RWPE2 (cell line): ENCODE data around the gene CCNT2.

Experiments used
- ATAC-seq: fragments of 200-7000 bp; cut with Tn5 transposase; 3 replicates; pipeline ENCODE4 v1.9.1; 2021; ENCODE audit warnings: low read depth
- DNase-seq: peaks from one replicate; pipeline ENCODE4 v3.0.0-alpha.2; 2020; ENCODE audit warnings: low spot score
- H3K27ac ChIP-seq: fragments of 450-650 bp; 2 replicates; pipeline ENCODE4 v1.5.1; 2017; ENCODE audit warnings: mild to moderate bottlenecking; ENCODE audit not compliant: poor library complexity, severe bottlenecking
- H3K27me3 ChIP-seq: fragments of 250-450 bp; sonication (Bioruptor Pico); 2 replicates; pipeline ENCODE4 v1.5.1; 2021; ENCODE audit warnings: mild to moderate bottlenecking, moderate library complexity; ENCODE audit not compliant: insufficient read depth, poor library complexity, severe bottlenecking
- H3K36me3 ChIP-seq: fragments of 250-450 bp; sonication (Bioruptor Pico); 2 replicates; pipeline ENCODE4 v1.5.1; 2020; ENCODE audit warnings: low read depth, mild to moderate bottlenecking, moderate library complexity
- H3K4me1 ChIP-seq: fragments of 250-450 bp; sonication (Bioruptor Pico); 2 replicates; pipeline ENCODE4 v1.5.1; 2021; ENCODE audit warnings: mild to moderate bottlenecking, moderate library complexity; ENCODE audit not compliant: insufficient read depth, poor library complexity, severe bottlenecking
- H3K4me3 ChIP-seq: fragments of 250-450 bp; sonication (Bioruptor Pico); 2 replicates; pipeline ENCODE4 v1.5.1; 2021; ENCODE audit warnings: mild to moderate bottlenecking, moderate library complexity; ENCODE audit not compliant: severe bottlenecking
- H3K9me3 ChIP-seq: fragments of 250-450 bp; sonication (Bioruptor Pico); 2 replicates; pipeline ENCODE4 v1.5.1; 2021; ENCODE audit warnings: mild to moderate bottlenecking, moderate library complexity; ENCODE audit not compliant: severe bottlenecking
- TF ChIP-seq, protein P1 (sequence below): fragments of 450-650 bp; IDR thresholded peaks from one replicate; pipeline ENCODE4 v1.5.1; 2017; ENCODE audit warnings: mild to moderate bottlenecking, moderate library complexity; ENCODE audit not compliant: poor library complexity, severe bottlenecking

The CCNT2 gene

GRCh38 chr2:134882773-134883172 is 35.8 kb upstream of the CCNT2 start:
- H3K9me3 ChIP-seq, result no peaks in the 10 kb centered on the region
- TF ChIP-seq, protein P1, sequence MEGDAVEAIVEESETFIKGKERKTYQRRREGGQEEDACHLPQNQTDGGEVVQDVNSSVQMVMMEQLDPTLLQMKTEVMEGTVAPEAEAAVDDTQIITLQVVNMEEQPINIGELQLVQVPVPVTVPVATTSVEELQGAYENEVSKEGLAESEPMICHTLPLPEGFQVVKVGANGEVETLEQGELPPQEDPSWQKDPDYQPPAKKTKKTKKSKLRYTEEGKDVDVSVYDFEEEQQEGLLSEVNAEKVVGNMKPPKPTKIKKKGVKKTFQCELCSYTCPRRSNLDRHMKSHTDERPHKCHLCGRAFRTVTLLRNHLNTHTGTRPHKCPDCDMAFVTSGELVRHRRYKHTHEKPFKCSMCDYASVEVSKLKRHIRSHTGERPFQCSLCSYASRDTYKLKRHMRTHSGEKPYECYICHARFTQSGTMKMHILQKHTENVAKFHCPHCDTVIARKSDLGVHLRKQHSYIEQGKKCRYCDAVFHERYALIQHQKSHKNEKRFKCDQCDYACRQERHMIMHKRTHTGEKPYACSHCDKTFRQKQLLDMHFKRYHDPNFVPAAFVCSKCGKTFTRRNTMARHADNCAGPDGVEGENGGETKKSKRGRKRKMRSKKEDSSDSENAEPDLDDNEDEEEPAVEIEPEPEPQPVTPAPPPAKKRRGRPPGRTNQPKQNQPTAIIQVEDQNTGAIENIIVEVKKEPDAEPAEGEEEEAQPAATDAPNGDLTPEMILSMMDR, result no peak

GRCh38 chr2:134883552-134884293 is 34.9 kb upstream of the CCNT2 start:
- H3K4me3 ChIP-seq, result no peak overlapping the region
- no peaks in the 10 kb centered on the region for H3K36me3 ChIP-seq
- no peak for ATAC-seq
- TF ChIP-seq, protein P1, result no peak
- no peak for DNase-seq
- H3K27ac ChIP-seq, result no peak overlapping the region
- no peaks in the 10 kb centered on the region for H3K9me3 ChIP-seq
- H3K27me3 ChIP-seq, result no peaks in the 10 kb centered on the region
- H3K4me1 ChIP-seq, result no peaks in the 10 kb centered on the region

More at GRCh38 chr2:134882773-134883172, 35.8 kb upstream of the CCNT2 start:
- no peaks in the 10 kb centered on the region for H3K36me3 ChIP-seq
- H3K4me1 ChIP-seq, result no peaks in the 10 kb centered on the region
- no peak overlapping the region for H3K27ac ChIP-seq
- no peak overlapping the region for H3K4me3 ChIP-seq
- no peak for DNase-seq
- H3K27me3 ChIP-seq, result no peaks in the 10 kb centered on the region
- ATAC-seq, result no peak

DNA sequence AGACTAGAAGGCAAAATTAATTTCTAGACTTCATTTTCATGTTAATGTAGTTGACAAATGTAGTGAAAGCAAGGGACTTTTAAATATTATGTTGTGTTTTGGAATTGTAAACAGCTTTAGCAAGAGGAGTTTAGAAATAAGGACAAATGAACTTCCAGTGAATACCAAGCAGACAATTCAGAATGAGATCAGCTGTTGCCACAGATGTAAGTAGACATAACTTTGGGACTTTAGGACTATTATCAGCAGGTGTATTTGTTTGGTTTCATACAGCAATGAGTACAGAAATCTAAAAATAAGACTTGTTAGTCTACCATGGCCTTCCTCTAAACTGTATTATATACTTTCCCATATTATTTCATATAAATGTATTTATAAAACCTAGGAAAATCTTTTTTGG is 34.2 kb upstream of the CCNT2 start:
- no peaks in the 10 kb centered on the region for H3K9me3 ChIP-seq
- H3K27ac ChIP-seq, result no peak overlapping the region
- H3K4me3 ChIP-seq, result no peak overlapping the region
- H3K36me3 ChIP-seq, result no peaks in the 10 kb centered on the region
- ATAC-seq (no peak), DNase-seq (no peak)
- no peaks in the 10 kb centered on the region for H3K4me1 ChIP-seq
- H3K27me3 ChIP-seq, result no peaks in the 10 kb centered on the region
- TF ChIP-seq, protein P1, result no peak

DNA sequence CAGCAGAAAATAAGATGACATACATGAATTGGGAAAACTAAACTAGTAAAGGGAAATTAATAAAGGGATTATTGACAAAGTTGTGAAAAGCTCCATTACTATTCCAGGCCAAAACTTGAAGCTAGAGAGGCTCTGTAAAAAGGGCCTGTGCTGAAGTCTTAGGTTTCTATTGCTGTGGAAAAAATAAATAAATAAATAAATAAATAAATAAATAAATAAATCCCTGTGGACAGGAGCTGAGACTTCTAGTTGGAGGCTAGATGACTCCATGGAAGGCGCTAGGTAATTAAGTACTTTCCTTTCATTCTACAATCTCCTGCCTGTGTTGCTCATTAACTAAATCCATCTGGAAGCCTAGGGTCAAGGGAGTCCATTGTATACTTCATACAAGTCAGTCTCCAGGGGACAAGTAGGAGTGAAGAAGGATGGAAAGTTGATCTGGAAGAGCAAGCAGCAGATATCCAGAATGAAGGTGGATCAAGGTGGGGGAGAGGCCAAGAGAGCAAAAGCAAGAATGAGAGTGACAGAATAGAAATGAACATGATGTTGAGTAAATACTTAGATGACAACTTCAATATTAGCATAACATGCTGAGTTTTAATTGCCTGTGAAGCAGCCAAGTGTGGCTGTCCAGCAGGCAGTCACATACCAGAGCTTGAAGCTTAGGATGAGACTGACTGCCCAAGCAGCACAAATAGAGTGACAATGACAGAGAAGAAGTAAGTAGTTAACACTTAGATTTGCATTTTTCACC is 26.2 kb upstream of the CCNT2 start:
- TF ChIP-seq, protein P1, result no peak
- Histone ChIP-seq H3K9me3 (no peaks in the 10 kb centered on the region), H3K27me3 (no peaks in the 10 kb centered on the region), H3K4me3 (no peak overlapping the region), H3K4me1 (no peaks in the 10 kb centered on the region), H3K27ac (no peak overlapping the region), H3K36me3 (no peaks in the 10 kb centered on the region)
- DNase-seq, result no peak
- no peak for ATAC-seq

DNA sequence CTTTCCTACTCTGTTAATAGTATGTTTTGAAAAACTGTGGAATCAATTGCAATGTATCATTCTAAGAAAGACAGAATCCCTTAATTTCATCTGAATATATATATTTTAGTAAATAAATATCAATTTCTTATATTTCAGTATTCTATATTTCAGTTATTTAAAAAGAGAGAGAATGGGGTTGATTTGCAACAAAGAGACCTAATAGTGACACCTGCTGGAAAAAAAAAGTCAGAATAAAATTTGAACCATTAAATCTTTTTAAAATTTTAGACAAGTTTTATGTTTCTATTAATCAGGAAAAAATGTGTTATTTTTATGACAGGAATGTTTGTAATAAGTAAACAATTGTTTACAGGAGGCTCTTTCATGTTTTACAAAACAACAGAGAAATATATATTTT is 20.7 kb upstream of the CCNT2 start:
- H3K9me3 ChIP-seq, result no peaks in the 10 kb centered on the region
- no peaks in the 10 kb centered on the region for H3K4me1 ChIP-seq
- DNase-seq (no peak), ATAC-seq (no peak)
- no peak overlapping the region for H3K27ac ChIP-seq
- no peaks in the 10 kb centered on the region for H3K36me3 ChIP-seq
- H3K27me3 ChIP-seq, result no peaks in the 10 kb centered on the region
- TF ChIP-seq, protein P1, result peak; percentile 71
- H3K4me3 ChIP-seq, result no peak overlapping the region
